HCT116 (cell line): ENCODE measurements around the gene IRGQ. TPM values are rescaled to one million over a fixed set of nuclear protein-coding genes. Genes with fewer than 3 reads are reported as not detected.

Source experiments
- ATAC-seq: fragments of 200-7000 bp; cut with Tn5 transposase; 2 replicates; pipeline ENCODE4 v1.9.1; 2020; ENCODE audit warnings: mild to moderate bottlenecking, moderate library complexity
- BruUV-seq: library from RNA; stranded (reverse); fragments of 400-500 nt; replicated peaks from 2 replicates; lab custom pipeline; 2021; lab: Mats Ljungman, UMichigan
- CTCF ChIA-PET: fragments of 300-600 bp; sonication (Branson Sonifier 250); formaldehyde crosslinking; loops from one replicate; lab custom pipeline; 2021; ENCODE audit warnings: antibody characterized with exemption; lab: Charles Lee
- POLR2A ChIA-PET: fragments of 300-600, 350-600 bp; sonication (Branson Sonifier 250); formaldehyde crosslinking; loops from one replicate; lab custom pipeline; 2021; ENCODE audit warnings: antibody characterized with exemption; lab: Charles Lee
- RAD21 ChIA-PET, 2 experiments: fragments of 300-600 bp; sonication (Branson Sonifier 250); formaldehyde crosslinking; loops; one replicate each; lab custom pipeline; 2023; ENCODE audit warnings: low total read pairs in 2 of 2; ENCODE audit not compliant: uncharacterized antibody in 2 of 2, unreplicated experiment in 2 of 2, low non-redundant PET in 1 of 2; lab: Charles Lee
- DNase-seq: peaks from one replicate; pipeline ENCODE4 v3.0.0-alpha.2; 2010; ENCODE audit warnings: low read depth, low spot score
- H2AFZ ChIP-seq: fragments of 200-600 bp; shearing (Covaris generic), sonication (generic); 2 replicates; pipeline ENCODE4 v1.6.1; 2017; ENCODE audit warnings: low read depth, mixed run types, mixed read lengths, antibody characterized with exemption, low read length; ENCODE audit not compliant: poor library complexity, severe bottlenecking
- H3K27ac ChIP-seq: 2 replicates; pipeline ENCODE4 v1.5.1; 2012; ENCODE audit warnings: low read depth, low read length
- H3K27me3 ChIP-seq: fragments of 200-600 bp; sonication (generic); 2 replicates; pipeline ENCODE4 v1.6.1; 2016; ENCODE audit warnings: mixed run types, low read length, mixed read lengths; ENCODE audit not compliant: insufficient read depth
- H3K36me3 ChIP-seq, 2 experiments: fragments of 200-500 bp in 1 of 2; fragments of 200-600 bp in 1 of 2; sonication (Bioruptor generic) in 1 of 2; sonication (generic) in 1 of 2; 2 replicates each; pipeline versions ENCODE4 v1.5.1 to v1.6.1; 2014 to 2016; ENCODE audit warnings: low read length in 2 of 2, inconsistent platforms in 1 of 2, mixed read lengths in 1 of 2, mixed run types in 1 of 2; ENCODE audit not compliant: insufficient read depth in 2 of 2, control insufficient read depth in 1 of 2
- H3K4me1 ChIP-seq, 2 experiments: fragments of 200-600 bp in 1 of 2; sonication (generic) in 1 of 2; 2 replicates each; pipeline versions ENCODE4 v1.5.1 to v1.6.1; 2012 to 2017; ENCODE audit warnings: low read length in 2 of 2, inconsistent platforms in 1 of 2, mild to moderate bottlenecking in 1 of 2, mixed read lengths in 1 of 2, mixed run types in 1 of 2, moderate library complexity in 1 of 2; ENCODE audit not compliant: insufficient read depth in 2 of 2, control insufficient read depth in 1 of 2
- H3K4me2 ChIP-seq: fragments of 200-600 bp; sonication (generic); 2 replicates; pipeline ENCODE4 v1.6.1; 2017; ENCODE audit warnings: mixed run types, low read length, mixed read lengths
- H3K4me3 ChIP-seq, 2 experiments: fragments of 200-600 bp in 1 of 2; sonication (generic) in 1 of 2; replicated peaks in 1 of 2; 2 replicates each; pipeline ENCODE4 v1.5.1; 2011 to 2016; ENCODE audit warnings: low read length in 2 of 2, control low read depth in 1 of 2, low read depth in 1 of 2, mild to moderate bottlenecking in 1 of 2, mixed read lengths in 1 of 2, mixed run types in 1 of 2
- H3K79me2 ChIP-seq: fragments of 200-600 bp; sonication (generic); 2 replicates; pipeline ENCODE4 v1.6.1; 2017; ENCODE audit warnings: mild to moderate bottlenecking, mixed run types, low read length, moderate library complexity, mixed read lengths; ENCODE audit not compliant: insufficient read depth
- H3K9ac ChIP-seq: fragments of 200-600 bp; sonication (generic); 2 replicates; pipeline ENCODE4 v1.6.1; 2016; ENCODE audit warnings: low read length, mixed read lengths
- H3K9me2 ChIP-seq: fragments of 200-600 bp; sonication (generic), shearing (Covaris generic); 2 replicates; pipeline ENCODE4 v1.6.1; 2017; ENCODE audit warnings: mixed run types, mild to moderate bottlenecking, moderate library complexity; ENCODE audit not compliant: insufficient read depth
- H3K9me3 ChIP-seq, 2 experiments: fragments of 200-500 bp in 1 of 2; fragments of 200-600 bp in 1 of 2; sonication (Bioruptor generic) in 1 of 2; sonication (generic) in 1 of 2; 2 replicates each; pipeline ENCODE4 v1.6.1; 2014 to 2017; ENCODE audit warnings: low read length in 2 of 2, mixed read lengths in 2 of 2, inconsistent platforms in 1 of 2, low read depth in 1 of 2, mild to moderate bottlenecking in 1 of 2, mixed run types in 1 of 2, moderate library complexity in 1 of 2; ENCODE audit not compliant: control insufficient read depth in 1 of 2, insufficient read depth in 1 of 2
- H4K20me1 ChIP-seq: fragments of 200-600 bp; sonication (generic), shearing (Covaris generic); 2 replicates; pipeline ENCODE4 v1.6.1; 2017; ENCODE audit warnings: mixed run types, mild to moderate bottlenecking, moderate library complexity; ENCODE audit not compliant: insufficient read depth
- EGR1 ChIP-seq: IDR thresholded peaks from 2 replicates; pipeline ENCODE4 v1.6.1; 2012; ENCODE audit warnings: low read depth
- EZH2 ChIP-seq: fragments of 200-600 bp; sonication (generic); IDR thresholded peaks from 2 replicates; pipeline ENCODE4 v1.6.1; 2017; ENCODE audit warnings: antibody characterized with exemption, mixed run types
- FOSL1 ChIP-seq: IDR thresholded peaks from 2 replicates; pipeline ENCODE4 v1.6.1; 2012; ENCODE audit warnings: low read depth
- JUND ChIP-seq: IDR thresholded peaks from 2 replicates; pipeline ENCODE4 v1.6.1; 2012
- MAX ChIP-seq: IDR thresholded peaks from 2 replicates; pipeline ENCODE4 v1.6.1; 2012
- TCF7L2 ChIP-seq: IDR thresholded peaks from 2 replicates; pipeline ENCODE4 v1.7.0; 2011; ENCODE audit warnings: borderline replicate concordance, inconsistent platforms; ENCODE audit not compliant: insufficient read depth, insufficient read length; ENCODE audit errors: extremely low read depth
- intact Hi-C: fragments of 100-400 bp; cut with micrococcal nuclease; formaldehyde crosslinking; loops from 2 replicates; pipeline ENCODE4 v1.10.0; 2022
- total RNA-seq: library from RNA; stranded (reverse); gene quantifications from one replicate; pipeline ENCODE4 v1.2.1, GENCODE V29; 2021; ENCODE audit not compliant: unreplicated experiment

IRGQ gene
- total RNA-seq, 1 experiment from 2014 or later = 14.6 TPM

- Histone ChIP-seq H3K4me3 (no peak overlapping the region), H3K27ac (no peak overlapping the region), H3K4me1 (no peaks in the 10 kb centered on the region), H3K27me3 (no peaks in the 10 kb centered on the region), H4K20me1 (no peaks in the 10 kb centered on the region), H3K9me2 (no peaks in the 10 kb centered on the region), H3K9ac (no peak overlapping the region), H3K36me3 (peaks cover 3 to 14% of the 10 kb centered on the region in 2 experiments; a peak in 3 of 4 replicates), H2AFZ (no peak overlapping the region)
- intact Hi-C loops = no loop called here
- ChIA-PET RAD21 (no interaction called here), POLR2A (no interaction called here), CTCF (no interaction called here)
- ATAC-seq (no peak), DNase-seq (no peak)
- no TSS peak for BruUV-seq
- TF ChIP-seq EZH2 (no peak), MAX (no peak), TCF7L2 (no peak)
- TF ChIP-seq, all 23 proteins: peak for 0
- no peak overlapping the region for H3K4me2 ChIP-seq
- no peaks in the 10 kb centered on the region for H3K9me3 ChIP-seq
- H3K79me2 ChIP-seq = no peaks in the 10 kb centered on the region
Measured at GRCh38 chr19:43540381-43540780, 55.6 kb downstream of the IRGQ start.

GRCh38 chr19:43538922-43539321 lies 57.0 kb downstream of the IRGQ start:
- Histone ChIP-seq H3K9me2 (no peaks in the 10 kb centered on the region), H4K20me1 (no peaks in the 10 kb centered on the region), H3K9me3 (no peaks in the 10 kb centered on the region), H3K79me2 (no peaks in the 10 kb centered on the region), H3K9ac (no peak overlapping the region), H3K27ac (no peak overlapping the region), H3K36me3 (peaks cover 3 to 14% of the 10 kb centered on the region in 2 experiments; a peak in 3 of 4 replicates), H3K4me2 (no peak overlapping the region), H3K27me3 (no peaks in the 10 kb centered on the region), H2AFZ (no peak overlapping the region), H3K4me3 (no peak overlapping the region), H3K4me1 (peaks cover 6 to 7% of the 10 kb centered on the region in 2 experiments; a peak in 3 of 4 replicates)
- RAD21 ChIA-PET = no interaction called here
- POLR2A ChIA-PET = no interaction called here
- BruUV-seq = no TSS peak
- DNase-seq (no peak), ATAC-seq (no peak)
- TF ChIP-seq EGR1 = no peak
- no peak for TF ChIP-seq JUND
- no peak for TF ChIP-seq FOSL1
- no peak for TF ChIP-seq EZH2
- CTCF ChIA-PET = interaction anchor here (4.5 kb wide), 1 partner anchor 17 kb away, joined by 18 read pairs; no protein-coding TSS in a partner anchor
- intact Hi-C loops = loop anchor here (5.0 to 10.0 kb wide), 2 partner anchors 126 to 183 kb away; no protein-coding TSS in a partner anchor
